Fibroblast of lung (primary cell): ENCODE results near the gene ANO4. TPM values are rescaled to one million over a fixed set of nuclear protein-coding genes. Genes with fewer than 3 reads are reported as not detected.

Experiments used
- DNase-seq, 2 donors: peaks; one replicate each; pipeline versions ENCODE4 v3.0.0 to v3.0.0-alpha.2; 2010; ENCODE audit warnings: low read depth in 2 of 2
- H2AFZ ChIP-seq: 2 replicates; pipeline ENCODE4 v1.5.1; 2012; ENCODE audit warnings: low read length, control low read depth, inconsistent platforms
- H3K27ac ChIP-seq: 2 replicates; pipeline ENCODE4 v1.5.1; 2011; ENCODE audit warnings: low read length, control low read depth; ENCODE audit not compliant: insufficient read depth
- H3K27me3 ChIP-seq: 2 replicates; pipeline ENCODE4 v1.5.1; 2011; ENCODE audit warnings: mild to moderate bottlenecking, low read length; ENCODE audit not compliant: control insufficient read depth, insufficient read depth
- H3K36me3 ChIP-seq: 2 replicates; pipeline ENCODE4 v1.5.1; 2011; ENCODE audit warnings: low read length; ENCODE audit not compliant: control insufficient read depth, insufficient read depth
- H3K4me1 ChIP-seq: 2 replicates; pipeline ENCODE4 v1.5.1; 2011; ENCODE audit warnings: low read length; ENCODE audit not compliant: control insufficient read depth, insufficient read depth; ENCODE audit errors: extremely low read depth
- H3K4me2 ChIP-seq: 2 replicates; pipeline ENCODE4 v1.5.1; 2011; ENCODE audit warnings: low read length, control low read depth; ENCODE audit not compliant: insufficient read depth; ENCODE audit errors: extremely low read depth
- H3K4me3 ChIP-seq, 4 experiments: fragments of 200-600 bp in 1 of 4; sonication (generic) in 1 of 4; replicated peaks in 1 of 4; 2 replicates each; pipeline ENCODE4 v1.5.1; 2011 to 2016; ENCODE audit warnings: low read length in 4 of 4, low read depth in 3 of 4, mild to moderate bottlenecking in 3 of 4, control low read depth in 2 of 4, inconsistent platforms in 1 of 4, mixed read lengths in 1 of 4; ENCODE audit not compliant: insufficient read depth in 1 of 4; ENCODE audit errors: control extremely low read depth in 1 of 4
- H3K79me2 ChIP-seq: 2 replicates; pipeline ENCODE4 v1.5.1; 2012; ENCODE audit warnings: mild to moderate bottlenecking, low read length, inconsistent platforms; ENCODE audit not compliant: control insufficient read depth, insufficient read depth
- H3K9ac ChIP-seq: 2 replicates; pipeline ENCODE4 v1.5.1; 2011; ENCODE audit warnings: mild to moderate bottlenecking, low read length, control low read depth; ENCODE audit not compliant: insufficient read depth
- H3K9me3 ChIP-seq: 2 replicates; pipeline ENCODE4 v1.5.1; 2012; ENCODE audit warnings: low read depth, low read length; ENCODE audit not compliant: control insufficient read depth, insufficient read depth
- H4K20me1 ChIP-seq: 2 replicates; pipeline ENCODE4 v1.5.1; 2011; ENCODE audit warnings: low read length; ENCODE audit not compliant: control insufficient read depth, insufficient read depth; ENCODE audit errors: extremely low read depth
- EZH2 ChIP-seq: IDR thresholded peaks from 2 replicates; pipeline ENCODE4 v1.5.1; 2012; ENCODE audit warnings: low read length, control low read depth, mild to moderate bottlenecking; ENCODE audit errors: missing control alignments
- polyA plus RNA-seq, 2 donors: library from polyadenylated mRNA; depleted of rRNA in 1 of 2; stranded (reverse) in 1 of 2; unstranded in 1 of 2; fragments of >200 nt; gene quantifications; 2 replicates each; pipeline ENCODE4 v1.2.1, GENCODE V29; 2011 to 2012; ENCODE audit warnings: missing spikeins in 1 of 2
- total RNA-seq: library from RNA; depleted of rRNA; stranded (reverse); fragments of >200 nt; gene quantifications from 2 replicates; pipeline ENCODE4 v1.2.1, GENCODE V29; 2014
- TF ChIP-seq, protein P1 (sequence below), 2 donors: IDR thresholded peaks in 1 of 2; conservative IDR thresholded peaks in 1 of 2; 1 replicate in 1 of 2; 2 replicates in 1 of 2; pipeline ENCODE4 v1.5.1; 2011 to 2012; ENCODE audit warnings: low read length in 2 of 2, control low read depth in 1 of 2, inconsistent platforms in 1 of 2, low read depth in 1 of 2, mild to moderate bottlenecking in 1 of 2

Gene ANO4
- total and polyA plus RNA-seq, 2 donors (not counting 1 experiment from before 2014, with no cell fraction given) = 11.7 to 42.3 TPM

- H3K79me2 ChIP-seq = no peaks in the 10 kb centered on the region
- no peak for DNase-seq
- no peak overlapping the region for H3K9ac ChIP-seq
- no peaks in the 10 kb centered on the region for H3K9me3 ChIP-seq
- H4K20me1 ChIP-seq = no peaks in the 10 kb centered on the region
- H3K4me2 ChIP-seq = no peak overlapping the region
- no peak overlapping the region for H2AFZ ChIP-seq
- TF ChIP-seq EZH2 = no peak
- TF ChIP-seq, protein P1, sequence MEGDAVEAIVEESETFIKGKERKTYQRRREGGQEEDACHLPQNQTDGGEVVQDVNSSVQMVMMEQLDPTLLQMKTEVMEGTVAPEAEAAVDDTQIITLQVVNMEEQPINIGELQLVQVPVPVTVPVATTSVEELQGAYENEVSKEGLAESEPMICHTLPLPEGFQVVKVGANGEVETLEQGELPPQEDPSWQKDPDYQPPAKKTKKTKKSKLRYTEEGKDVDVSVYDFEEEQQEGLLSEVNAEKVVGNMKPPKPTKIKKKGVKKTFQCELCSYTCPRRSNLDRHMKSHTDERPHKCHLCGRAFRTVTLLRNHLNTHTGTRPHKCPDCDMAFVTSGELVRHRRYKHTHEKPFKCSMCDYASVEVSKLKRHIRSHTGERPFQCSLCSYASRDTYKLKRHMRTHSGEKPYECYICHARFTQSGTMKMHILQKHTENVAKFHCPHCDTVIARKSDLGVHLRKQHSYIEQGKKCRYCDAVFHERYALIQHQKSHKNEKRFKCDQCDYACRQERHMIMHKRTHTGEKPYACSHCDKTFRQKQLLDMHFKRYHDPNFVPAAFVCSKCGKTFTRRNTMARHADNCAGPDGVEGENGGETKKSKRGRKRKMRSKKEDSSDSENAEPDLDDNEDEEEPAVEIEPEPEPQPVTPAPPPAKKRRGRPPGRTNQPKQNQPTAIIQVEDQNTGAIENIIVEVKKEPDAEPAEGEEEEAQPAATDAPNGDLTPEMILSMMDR (conservative IDR thresholded peaks at IDR 0.05 in 1 of 2, IDR thresholded peaks at IDR 0.05 in 1 of 2; ENCODE audit: low read depth in 1 of 2, low read length in 2 of 2) = no peak
- H3K36me3 ChIP-seq = no peaks in the 10 kb centered on the region
- H3K27ac ChIP-seq = no peak overlapping the region
- no peaks in the 10 kb centered on the region for H3K27me3 ChIP-seq
- no peaks in the 10 kb centered on the region for H3K4me1 ChIP-seq
- H3K4me3 ChIP-seq = no peak overlapping the region
Observed at GRCh38 chr12:101165319-101165718, 370.7 kb downstream of the ANO4 start.

DNA sequence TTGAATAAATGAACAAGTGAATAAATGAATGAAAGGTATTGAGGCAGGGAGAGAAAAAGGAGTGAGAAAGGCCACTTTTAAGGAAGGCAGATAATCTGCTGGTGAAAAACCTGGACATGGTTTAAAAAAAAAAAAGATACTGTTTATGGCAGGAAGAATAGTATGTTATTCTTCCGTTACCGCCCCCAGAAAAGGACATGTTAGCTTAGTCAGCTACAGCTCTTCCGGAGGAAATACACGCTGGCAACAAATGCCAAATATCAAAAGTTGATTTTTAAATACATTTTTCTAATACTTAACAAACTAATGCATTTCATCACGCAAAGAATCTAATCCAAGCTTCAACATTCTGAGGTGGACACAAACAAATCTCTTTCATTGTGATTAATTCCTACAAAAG lies 372.3 kb downstream of the ANO4 start:
- Histone ChIP-seq H2AFZ (no peak overlapping the region), H3K4me3 (no peak overlapping the region), H3K9ac (no peak overlapping the region), H3K36me3 (no peaks in the 10 kb centered on the region), H3K27ac (no peak overlapping the region), H3K9me3 (no peaks in the 10 kb centered on the region), H4K20me1 (no peaks in the 10 kb centered on the region), H3K27me3 (no peaks in the 10 kb centered on the region), H3K79me2 (no peaks in the 10 kb centered on the region), H3K4me2 (no peak overlapping the region), H3K4me1 (no peaks in the 10 kb centered on the region)
- TF ChIP-seq, protein P1 (conservative IDR thresholded peaks at IDR 0.05 in 1 of 2, IDR thresholded peaks at IDR 0.05 in 1 of 2; ENCODE audit: low read depth in 1 of 2, low read length in 2 of 2) = no peak
- TF ChIP-seq EZH2 = no peak
- no peak for DNase-seq

DNA sequence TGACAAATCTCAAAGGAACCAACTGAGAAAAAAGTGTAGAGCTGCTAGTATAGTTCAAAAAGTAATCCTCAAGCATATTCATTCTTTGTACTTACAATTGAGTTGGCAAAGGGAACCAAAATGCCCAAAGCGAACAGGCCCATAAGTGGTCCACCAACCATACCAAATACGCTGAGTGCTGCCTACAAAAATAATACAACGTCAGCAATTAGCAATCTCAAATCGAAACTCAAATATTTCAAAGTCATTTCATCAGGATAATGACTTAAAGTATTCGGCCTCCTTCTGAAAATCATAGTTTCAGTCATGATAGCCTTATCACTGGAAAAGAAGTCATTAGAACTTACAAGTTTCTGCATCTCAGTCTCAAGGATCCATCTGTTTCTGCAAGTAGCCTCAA lies 373.4 kb downstream of the ANO4 start:
- DNase-seq = no peak
- Histone ChIP-seq H3K4me2 (no peak overlapping the region), H2AFZ (no peak overlapping the region), H3K27ac (no peak overlapping the region), H3K36me3 (no peaks in the 10 kb centered on the region), H3K9ac (no peak overlapping the region), H3K27me3 (no peaks in the 10 kb centered on the region), H3K4me3 (no peak overlapping the region), H3K4me1 (no peaks in the 10 kb centered on the region), H3K79me2 (no peaks in the 10 kb centered on the region), H4K20me1 (no peaks in the 10 kb centered on the region), H3K9me3 (no peaks in the 10 kb centered on the region)
- no peak for TF ChIP-seq EZH2
- TF ChIP-seq, protein P1 (conservative IDR thresholded peaks at IDR 0.05 in 1 of 2, IDR thresholded peaks at IDR 0.05 in 1 of 2; ENCODE audit: low read depth in 1 of 2, low read length in 2 of 2) = no peak
